Skin of body (tissue), 2 donors: ENCODE data around the gene RASGRP2. TPM values are rescaled to one million over a fixed set of nuclear protein-coding genes. Genes with fewer than 3 reads are reported as not detected.

ENCODE experiments used
- DNase-seq: peaks from one replicate; lab custom pipeline; 2025; lab: John Stamatoyannopoulos, UW
- total RNA-seq: library from RNA; depleted of rRNA; stranded (reverse); fragments of >200 nt; gene quantifications from one replicate; pipeline ENCODE4 v1.2.3, GENCODE V29; 2014

The RASGRP2 gene
- total RNA-seq, 1 donor from 2014 or later: 5.1 TPM

GRCh38 chr11:64771861-64772260, 27.9 kb upstream of the RASGRP2 start:
- DNase-seq: no peak

DNA sequence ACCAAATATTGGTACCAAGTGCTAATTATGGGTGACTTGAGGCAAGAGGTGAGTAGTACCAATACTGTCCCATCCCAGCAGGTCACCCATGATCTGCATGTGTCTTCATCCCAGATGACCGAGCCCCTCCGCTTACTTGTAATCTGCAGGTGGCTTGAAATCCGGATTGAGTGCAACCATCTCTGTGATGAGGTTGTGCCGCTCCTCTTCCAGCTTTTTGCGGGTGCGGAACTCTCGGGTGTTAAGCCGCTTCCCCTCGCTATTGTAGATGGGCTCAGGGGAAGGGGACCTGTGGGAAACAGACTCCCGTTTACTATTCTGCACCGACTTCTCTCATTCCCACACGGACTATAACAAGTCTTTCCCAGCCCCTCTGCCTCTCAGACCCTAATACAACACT, 26.2 kb upstream of the RASGRP2 start:
- DNase-seq: no peak

GRCh38 chr11:64769283-64769682, 25.3 kb upstream of the RASGRP2 start:
- DNase-seq: no peak

- DNase-seq: no peak
Measured at GRCh38 chr11:64768300-64768694, 24.4 kb upstream of the RASGRP2 start.

DNA sequence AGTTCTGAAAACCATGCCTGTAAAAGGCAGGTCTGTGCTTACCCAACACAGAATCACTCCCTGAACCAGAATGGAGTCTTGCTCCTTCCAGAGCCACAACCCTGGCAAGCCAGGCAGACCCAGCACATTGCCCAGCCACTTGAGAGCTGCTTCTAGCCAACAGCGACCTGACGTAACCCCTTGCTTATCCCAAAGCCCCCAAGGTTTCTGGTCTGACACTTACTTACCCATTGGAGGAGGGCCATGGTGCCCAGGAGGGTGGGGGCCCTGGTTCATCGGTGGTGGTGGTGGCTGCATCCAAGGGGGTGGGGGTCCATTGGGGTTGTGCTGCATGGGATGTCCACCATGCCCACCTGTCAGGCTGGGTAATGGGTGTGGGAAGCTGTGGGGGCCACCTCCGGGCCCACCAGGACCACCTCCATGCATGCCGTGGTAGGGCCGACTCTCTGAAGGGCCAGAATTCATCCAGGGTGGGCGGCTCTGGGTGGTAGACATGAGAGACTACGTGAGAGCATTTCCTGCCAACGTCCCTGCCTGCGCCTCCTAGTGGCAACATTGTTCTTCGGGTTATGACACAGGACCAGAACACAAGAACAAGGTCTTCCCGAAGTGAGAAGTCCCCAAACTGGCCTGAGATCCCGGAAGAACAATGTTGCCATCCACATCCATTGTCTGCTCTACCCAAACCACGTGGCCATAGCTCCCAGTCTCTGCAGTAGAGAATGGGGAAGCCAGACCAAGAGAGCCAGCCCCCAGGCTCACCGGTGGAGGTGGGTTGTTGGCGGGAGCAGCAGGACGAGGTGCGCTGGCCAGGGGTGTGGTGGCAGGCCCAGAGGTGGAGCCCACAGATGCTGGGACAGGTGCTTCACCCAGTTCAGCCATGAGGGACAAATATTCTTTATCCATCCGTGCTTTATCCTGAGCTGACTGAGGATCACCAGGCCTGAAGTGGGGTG, 23.7 kb upstream of the RASGRP2 start:
- DNase-seq: peak; percentile 16

DNA sequence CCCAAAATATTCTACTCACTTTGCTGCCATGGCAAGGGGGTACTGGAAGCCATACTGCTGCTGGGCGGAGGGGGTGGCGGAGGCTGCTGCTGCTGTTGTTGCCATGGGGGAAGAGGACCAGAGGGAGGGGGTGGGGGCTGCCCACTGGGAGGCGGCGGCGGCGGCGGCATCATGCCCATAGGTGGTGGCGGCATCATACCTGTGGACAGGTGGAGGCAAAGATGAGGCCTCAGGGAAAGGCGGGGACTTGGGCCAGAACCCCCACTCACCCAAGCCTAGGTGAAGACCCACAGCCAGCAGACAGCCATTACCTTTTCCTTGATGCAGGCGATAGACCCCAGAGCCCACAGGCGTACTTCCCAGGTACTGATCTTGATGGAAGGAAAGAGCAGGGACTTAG, 22.9 kb upstream of the RASGRP2 start:
- no peak for DNase-seq

- no peak for DNase-seq
Measured at GRCh38 chr11:64765851-64766665, 22.1 kb upstream of the RASGRP2 start.

DNA sequence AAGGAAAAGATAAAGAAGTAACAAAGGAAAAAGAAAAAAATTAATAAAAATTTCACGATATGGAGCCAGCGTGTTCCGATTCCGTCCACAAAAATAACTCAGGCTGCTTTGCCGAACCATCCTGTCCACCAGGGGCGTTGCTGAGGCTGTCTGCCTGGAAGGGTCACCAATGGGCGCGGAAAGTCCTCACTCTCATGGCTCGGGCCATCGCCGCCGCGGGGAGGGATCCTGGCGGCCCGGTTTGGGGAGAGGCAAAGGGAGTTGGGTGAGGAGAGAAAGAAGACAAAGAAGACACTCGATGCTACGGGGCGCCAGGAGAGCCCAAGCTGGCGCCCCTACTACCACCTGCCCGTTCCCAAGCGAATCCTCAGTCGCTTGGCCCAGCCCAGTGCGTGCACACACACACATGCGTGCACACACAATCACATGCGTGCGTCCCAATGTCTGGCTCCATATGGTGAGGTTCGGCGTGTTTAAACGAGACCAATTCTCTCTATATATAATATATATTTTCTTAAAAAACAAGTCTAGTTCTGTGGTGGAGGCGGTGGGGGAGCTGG, 21.4 kb upstream of the RASGRP2 start:
- no peak for DNase-seq

GRCh38 chr11:64764753-64765152, 20.8 kb upstream of the RASGRP2 start:
- no peak for DNase-seq

DNA sequence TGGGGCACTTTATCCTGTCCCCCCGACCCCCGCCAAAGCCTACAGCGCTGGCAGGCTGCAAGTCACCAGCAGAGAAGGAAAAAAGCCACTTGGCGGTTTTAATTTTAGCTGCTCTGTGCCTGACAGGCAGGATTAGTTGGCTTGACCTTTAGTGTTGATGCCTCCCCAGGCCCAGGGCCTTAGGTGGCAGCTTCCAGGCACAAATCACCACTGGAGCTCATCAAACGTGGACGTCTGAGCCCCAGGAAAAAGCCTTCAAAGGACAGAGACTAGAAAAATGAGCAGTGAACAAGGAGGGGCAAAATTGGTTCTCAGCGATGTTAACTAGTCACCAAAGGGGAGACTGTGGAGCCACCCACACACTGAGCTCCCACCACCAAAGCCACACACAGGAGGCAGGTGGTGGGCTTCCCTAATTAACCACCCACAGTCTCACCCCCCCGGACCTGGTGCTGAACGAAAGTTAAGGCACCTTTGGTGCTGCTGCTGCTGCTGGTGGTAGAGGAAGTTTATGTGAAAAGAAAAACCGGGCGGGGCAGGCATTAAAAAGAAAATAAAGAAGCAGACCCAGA, 20.2 kb upstream of the RASGRP2 start:
- no peak for DNase-seq

- no peak for DNase-seq
Measured at GRCh38 chr11:64763526-64764039, 19.6 kb upstream of the RASGRP2 start.

DNA sequence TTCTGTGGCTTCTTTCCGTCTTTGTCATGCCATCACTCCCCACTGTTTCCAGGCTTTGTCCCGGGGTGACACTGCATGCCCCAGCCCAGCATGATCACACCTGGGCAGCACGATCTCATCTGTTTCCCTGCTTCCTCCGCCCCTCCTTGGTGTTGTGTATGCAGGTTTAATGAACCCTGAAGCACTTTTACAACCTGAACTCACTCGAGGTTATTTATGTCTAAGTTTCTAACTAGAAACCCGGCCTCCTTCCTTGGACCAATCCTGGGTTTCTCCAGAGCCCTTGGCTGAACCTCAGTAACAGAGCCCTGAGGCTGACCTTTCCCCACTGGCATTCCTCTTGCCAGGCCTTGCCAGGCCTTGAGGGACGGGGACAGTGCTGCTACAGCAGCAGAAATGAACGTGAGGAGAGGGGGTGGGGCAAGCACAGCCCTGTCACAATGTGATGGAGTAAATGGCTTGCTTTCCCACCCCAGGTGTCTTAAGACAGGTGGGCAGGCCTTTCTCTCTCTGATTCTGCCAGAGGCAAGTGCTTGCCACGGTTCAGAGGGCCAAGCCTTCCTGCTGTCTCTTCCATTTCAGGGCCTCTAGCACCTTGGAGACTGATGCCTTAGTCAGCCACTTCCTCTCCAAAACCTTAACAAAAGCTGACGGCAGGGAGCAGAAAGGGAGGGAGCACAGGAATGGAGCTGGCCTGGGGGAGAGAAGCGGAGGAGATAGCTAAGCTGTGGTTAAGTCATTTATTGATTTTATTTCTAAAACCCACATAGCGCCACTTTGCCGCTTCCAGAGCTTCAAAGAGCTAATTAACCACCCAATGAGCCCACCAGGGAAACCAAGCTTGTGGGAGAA, 19.0 kb upstream of the RASGRP2 start:
- no peak for DNase-seq

DNA sequence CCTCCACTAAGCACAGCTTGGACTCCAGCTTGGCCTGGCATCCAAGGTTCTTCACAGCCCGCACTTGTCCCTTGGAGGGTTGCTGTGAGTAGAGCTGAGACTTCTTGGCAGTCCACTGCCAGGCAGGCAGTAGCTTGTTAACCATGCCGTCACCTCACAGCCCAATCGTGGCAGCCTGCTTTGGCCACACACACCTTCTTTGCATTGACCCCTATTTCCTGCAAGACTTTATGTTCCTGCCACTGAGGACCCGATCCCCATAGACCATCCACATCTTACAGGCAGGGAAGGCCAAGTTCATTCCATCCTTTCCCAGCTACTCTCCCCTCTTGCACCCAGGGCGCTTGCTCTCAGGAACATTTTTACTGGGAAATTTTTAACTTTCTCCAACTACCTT, 18.3 kb upstream of the RASGRP2 start:
- no peak for DNase-seq

DNA sequence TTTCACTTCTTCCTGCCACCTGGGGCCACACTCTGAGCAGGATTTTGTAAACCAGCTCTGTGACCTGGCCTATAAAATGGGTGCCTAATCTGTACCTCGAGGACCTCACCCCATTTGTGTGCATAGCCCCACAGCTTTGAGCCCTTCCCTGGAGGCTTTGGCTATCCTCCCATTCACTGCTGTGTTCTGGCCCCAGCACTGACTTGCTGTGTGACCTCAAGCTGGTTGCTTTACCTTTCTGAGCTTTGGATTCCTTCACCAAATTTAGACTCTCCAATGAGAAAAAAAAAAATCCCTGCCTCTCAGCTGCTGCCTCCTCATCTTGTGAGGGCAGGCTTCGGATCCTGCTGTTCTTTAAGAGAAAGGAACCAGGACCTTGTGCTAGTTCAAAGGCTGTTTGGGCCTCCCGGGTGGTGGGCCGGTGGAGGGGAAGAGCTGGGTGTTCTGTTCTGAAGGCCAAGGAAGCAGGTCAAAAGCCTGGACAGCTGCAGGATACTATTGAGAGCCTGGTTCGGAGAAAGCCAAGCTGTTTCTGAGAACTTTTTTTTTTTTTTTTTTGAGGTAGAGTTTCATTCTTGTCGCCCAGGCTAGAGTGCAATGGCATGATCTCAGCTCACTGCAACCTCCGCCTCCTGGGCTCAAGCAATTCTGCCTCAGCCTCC, 16.9 kb upstream of the RASGRP2 start:
- no peak for DNase-seq

GRCh38 chr11:64759722-64760719, 16.1 kb upstream of the RASGRP2 start, which contains the start of gene PYGM:
Gene PYGM, minus strand, starts transcription at chr11:64759974. Its CDS starts 76 bp downstream, at chr11:64759898.
- peak; percentile 59 for DNase-seq

DNA sequence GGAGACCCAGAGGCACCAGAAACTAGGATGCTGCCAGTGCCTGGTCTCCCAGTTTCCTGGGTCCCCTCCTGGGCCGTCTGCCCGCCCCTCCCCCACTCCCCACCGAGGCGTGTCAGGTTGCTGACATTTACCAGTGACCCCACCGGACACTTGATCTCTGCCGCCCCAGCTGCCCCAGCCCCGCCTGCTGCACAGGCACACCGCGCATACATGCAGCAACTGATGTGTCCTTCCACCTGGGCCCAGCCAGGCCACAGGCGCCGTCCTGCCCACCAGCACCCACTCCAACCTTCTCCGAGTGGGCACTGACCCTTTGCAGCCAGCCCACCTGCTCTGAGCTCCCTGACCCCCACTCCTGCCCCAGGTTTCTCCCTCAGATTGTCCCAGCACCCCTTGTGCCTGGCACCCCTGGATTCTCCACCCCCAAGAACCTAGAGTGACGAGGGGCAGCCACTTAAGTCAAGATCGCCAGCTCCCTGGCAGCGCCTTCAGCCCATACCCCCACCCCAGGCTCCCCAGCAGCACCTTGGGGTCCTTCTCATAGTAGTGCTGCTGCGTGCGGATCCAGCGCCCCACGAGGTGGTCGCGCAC, 15.3 kb upstream of the RASGRP2 start:
- DNase-seq: no peak

DNA sequence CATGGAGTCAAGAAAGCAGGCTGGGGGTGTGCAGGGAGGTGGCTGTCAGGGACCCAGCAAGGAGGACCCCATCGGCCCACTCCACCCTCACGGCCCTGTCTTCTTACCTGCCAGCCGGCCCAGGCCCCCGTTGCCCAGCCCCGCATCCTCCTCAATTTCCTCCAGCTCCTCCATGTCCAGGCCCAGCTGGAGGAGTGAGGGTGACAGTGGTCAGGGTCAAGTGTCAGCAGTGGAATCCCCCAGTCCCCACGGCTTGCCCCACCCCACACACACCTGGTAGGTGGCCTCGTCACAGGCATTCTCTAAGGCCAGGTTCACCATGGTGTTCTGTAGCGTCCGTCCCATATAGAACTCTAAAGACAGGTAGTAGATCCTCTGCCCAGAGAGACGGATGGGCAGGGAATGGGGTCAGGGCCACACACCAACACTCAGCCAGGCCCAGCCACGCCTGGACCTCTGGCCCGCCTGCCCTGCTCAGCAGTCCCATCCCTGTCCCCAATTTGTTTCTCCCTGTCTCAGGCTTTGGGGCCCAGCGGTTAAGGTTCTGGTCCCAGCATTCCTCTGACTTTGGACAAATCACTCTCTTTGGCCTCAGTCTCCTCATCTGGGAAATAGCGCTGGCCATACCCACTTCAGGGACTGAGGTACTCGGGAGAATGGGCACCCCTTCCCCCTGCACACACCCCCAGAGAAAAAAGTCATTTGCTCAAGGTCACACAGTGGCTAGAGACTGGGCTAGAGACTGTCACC, 14.6 kb upstream of the RASGRP2 start:
- no peak for DNase-seq
